ENCODE measurements around the gene C9.

Gene C9

DNA sequence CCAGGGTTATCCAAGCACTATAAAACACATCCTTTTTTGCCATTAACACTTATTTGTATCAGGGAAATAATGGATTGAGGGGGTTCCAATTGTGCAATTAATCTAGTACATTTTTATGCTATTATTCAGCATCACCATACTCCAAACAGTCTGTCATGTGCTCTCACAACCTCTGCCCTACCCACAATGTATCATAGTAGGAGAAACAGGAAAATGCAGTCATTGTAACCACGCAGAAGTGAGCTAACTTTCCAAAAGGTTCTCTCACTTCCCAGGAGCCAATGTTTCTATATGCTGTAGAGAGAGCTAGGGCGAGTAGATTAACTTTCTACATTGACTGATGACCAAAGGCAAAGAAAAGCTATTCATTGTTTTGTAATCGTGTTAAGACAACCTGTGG, 30.7 kb upstream of the C9 start:
- in situ Hi-C loops (cut with MboI; ENCODE audit: low pct_unique_long_range_greater_than_20kb, low sequenced_read_pairs, unreplicated experiment), result loop anchor here (25.0 kb wide), 1 partner anchor 142 kb away; no protein-coding TSS in a partner anchor
- TF ChIP-seq, protein P1, sequence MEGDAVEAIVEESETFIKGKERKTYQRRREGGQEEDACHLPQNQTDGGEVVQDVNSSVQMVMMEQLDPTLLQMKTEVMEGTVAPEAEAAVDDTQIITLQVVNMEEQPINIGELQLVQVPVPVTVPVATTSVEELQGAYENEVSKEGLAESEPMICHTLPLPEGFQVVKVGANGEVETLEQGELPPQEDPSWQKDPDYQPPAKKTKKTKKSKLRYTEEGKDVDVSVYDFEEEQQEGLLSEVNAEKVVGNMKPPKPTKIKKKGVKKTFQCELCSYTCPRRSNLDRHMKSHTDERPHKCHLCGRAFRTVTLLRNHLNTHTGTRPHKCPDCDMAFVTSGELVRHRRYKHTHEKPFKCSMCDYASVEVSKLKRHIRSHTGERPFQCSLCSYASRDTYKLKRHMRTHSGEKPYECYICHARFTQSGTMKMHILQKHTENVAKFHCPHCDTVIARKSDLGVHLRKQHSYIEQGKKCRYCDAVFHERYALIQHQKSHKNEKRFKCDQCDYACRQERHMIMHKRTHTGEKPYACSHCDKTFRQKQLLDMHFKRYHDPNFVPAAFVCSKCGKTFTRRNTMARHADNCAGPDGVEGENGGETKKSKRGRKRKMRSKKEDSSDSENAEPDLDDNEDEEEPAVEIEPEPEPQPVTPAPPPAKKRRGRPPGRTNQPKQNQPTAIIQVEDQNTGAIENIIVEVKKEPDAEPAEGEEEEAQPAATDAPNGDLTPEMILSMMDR (IDR thresholded peaks at IDR 0.05; ENCODE audit: extremely low read depth, insufficient read depth, missing control alignments), result no peak
- DNase-seq (ENCODE audit: low spot score), result no peak

GRCh38 chr5:39390945-39391344, 26.6 kb upstream of the C9 start:
- TF ChIP-seq, protein P1 (IDR thresholded peaks at IDR 0.05; ENCODE audit: extremely low read depth, insufficient read depth, missing control alignments), result no peak
- in situ Hi-C loops (cut with MboI; ENCODE audit: low pct_unique_long_range_greater_than_20kb, low sequenced_read_pairs, unreplicated experiment), result loop anchor here (25.0 kb wide), 1 partner anchor 146 kb away; no protein-coding TSS in a partner anchor
- DNase-seq (ENCODE audit: low spot score), result no peak

GRCh38 chr5:39387293-39387692, 23.0 kb upstream of the C9 start:
- no peak for DNase-seq (ENCODE audit: low spot score)
- in situ Hi-C loops (cut with MboI; ENCODE audit: low pct_unique_long_range_greater_than_20kb, low sequenced_read_pairs, unreplicated experiment), result loop anchor here (25.0 kb wide), 1 partner anchor 150 kb away; no protein-coding TSS in a partner anchor

DNA sequence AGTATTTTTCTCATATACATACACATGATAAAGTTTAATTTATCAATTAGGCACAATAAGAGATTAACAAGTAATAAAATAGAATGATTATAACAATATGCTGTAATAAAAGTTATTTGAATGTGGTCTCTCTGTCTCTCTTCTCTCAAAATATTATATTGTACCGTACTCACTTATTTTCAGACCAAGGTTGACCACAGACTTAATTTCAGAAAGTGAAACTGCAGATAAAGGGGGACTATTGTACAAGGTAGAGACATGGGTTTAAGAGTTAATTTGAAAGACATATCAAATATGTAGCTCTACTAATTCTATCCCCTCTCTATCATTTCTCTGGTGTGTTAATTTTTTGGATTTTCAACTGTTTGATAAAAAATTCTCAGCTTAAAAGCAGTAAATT, 20.0 kb upstream of the C9 start:
- TF ChIP-seq, protein P1 (IDR thresholded peaks at IDR 0.05; ENCODE audit: extremely low read depth, insufficient read depth, missing control alignments), result no peak
- DNase-seq (ENCODE audit: low spot score), result no peak
- in situ Hi-C loops (cut with MboI; ENCODE audit: low pct_unique_long_range_greater_than_20kb, low sequenced_read_pairs, unreplicated experiment), result loop anchor here (25.0 kb wide), 1 partner anchor 153 kb away; no protein-coding TSS in a partner anchor

More at GRCh38 chr5:39387293-39387692, 23.0 kb upstream of the C9 start:
- TF ChIP-seq, protein P1 (IDR thresholded peaks at IDR 0.05; ENCODE audit: extremely low read depth, insufficient read depth, missing control alignments), result no peak

DNA sequence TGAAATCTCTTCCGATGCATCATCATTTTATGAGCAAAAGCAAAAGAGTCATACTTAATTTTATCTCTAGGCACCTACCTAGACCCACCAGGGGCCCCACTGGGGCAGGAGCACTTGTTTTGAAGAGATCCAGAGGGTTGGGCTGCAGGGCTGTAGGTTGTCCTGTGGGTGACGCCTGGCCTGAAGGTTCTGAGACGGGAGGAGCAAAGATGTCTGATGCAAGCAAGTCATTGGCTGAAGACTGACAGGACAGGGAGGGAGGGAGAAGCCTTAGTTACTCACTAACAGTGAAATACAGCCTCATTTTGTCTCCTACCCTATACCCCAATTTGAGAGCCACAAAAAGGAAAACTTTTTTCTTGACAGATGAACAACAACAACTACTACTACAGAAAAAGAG, 17.1 kb upstream of the C9 start:
- TF ChIP-seq, protein P1 (IDR thresholded peaks at IDR 0.05; ENCODE audit: extremely low read depth, insufficient read depth, missing control alignments), result no peak
- in situ Hi-C loops (cut with MboI; ENCODE audit: low pct_unique_long_range_greater_than_20kb, low sequenced_read_pairs, unreplicated experiment), result loop anchor here (25.0 kb wide), 1 partner anchor 156 kb away; no protein-coding TSS in a partner anchor
- no peak for DNase-seq (ENCODE audit: low spot score)

- TF ChIP-seq, protein P1 (IDR thresholded peaks at IDR 0.05; ENCODE audit: extremely low read depth, insufficient read depth, missing control alignments), result no peak
- in situ Hi-C loops (cut with MboI; ENCODE audit: low pct_unique_long_range_greater_than_20kb, low sequenced_read_pairs, unreplicated experiment), result loop anchor here (25.0 kb wide), 1 partner anchor 158 kb away; no protein-coding TSS in a partner anchor
- no peak for DNase-seq (ENCODE audit: low spot score)
These were observed 15.4 kb upstream of the C9 start for GRCh38 chr5:39379693-39380092.

All from GM13977 (cell line).